Uterus (tissue), 2 donors: ENCODE measurements around the gene SERPINA1.

Experiments used
- POLR2A ChIP-seq, 2 donors: fragments of 450-650 bp; IDR thresholded peaks; one replicate each; pipeline ENCODE4 v1.6.1; 2016; ENCODE audit warnings: antibody characterized with exemption in 2 of 2, mild to moderate bottlenecking in 1 of 2, moderate library complexity in 1 of 2
- TF ChIP-seq, protein P1 (sequence below), 4 experiments: fragments of 200-600 bp in 2 of 4; fragments of 450-650 bp in 2 of 4; sonication (generic) in 2 of 4; IDR thresholded peaks; one replicate each; pipeline ENCODE4 v1.5.1; 2016 to 2019; ENCODE audit warnings: antibody characterized with exemption in 4 of 4, mild to moderate bottlenecking in 2 of 4, moderate library complexity in 1 of 4

DNA sequence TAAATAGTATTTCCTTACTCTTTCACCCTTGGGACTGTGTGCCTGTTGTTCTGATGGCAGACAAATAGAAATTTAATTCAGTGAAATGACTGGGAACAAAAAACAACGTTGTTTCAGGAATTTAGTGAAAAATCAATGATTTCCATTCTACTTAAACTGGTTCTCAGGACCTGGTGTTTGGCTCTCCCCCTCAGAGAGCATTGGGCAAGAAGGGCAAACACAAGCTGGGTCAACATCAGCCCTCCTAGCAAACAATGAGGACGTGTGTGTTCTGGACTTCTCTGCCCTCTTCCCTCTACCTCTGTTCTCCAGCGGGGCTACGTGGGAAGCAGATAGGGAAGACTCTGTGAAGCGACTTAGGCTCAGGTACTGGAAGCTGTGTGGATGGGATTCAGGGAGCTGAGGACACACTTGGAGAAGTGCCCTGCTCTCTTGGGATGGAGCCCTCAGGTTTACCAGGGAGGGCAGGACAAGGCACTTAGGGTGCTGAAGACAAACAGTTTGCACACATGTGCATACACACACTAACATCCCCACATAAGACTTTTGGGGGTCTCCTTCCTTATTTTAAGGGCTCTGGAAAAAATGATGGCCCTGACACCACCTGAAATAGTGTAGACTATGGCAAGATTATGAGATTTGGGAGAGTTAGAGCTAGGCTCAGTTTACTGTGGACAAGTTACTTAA, 7.6 kb upstream of the SERPINA1 start:
- TF ChIP-seq, protein P1, sequence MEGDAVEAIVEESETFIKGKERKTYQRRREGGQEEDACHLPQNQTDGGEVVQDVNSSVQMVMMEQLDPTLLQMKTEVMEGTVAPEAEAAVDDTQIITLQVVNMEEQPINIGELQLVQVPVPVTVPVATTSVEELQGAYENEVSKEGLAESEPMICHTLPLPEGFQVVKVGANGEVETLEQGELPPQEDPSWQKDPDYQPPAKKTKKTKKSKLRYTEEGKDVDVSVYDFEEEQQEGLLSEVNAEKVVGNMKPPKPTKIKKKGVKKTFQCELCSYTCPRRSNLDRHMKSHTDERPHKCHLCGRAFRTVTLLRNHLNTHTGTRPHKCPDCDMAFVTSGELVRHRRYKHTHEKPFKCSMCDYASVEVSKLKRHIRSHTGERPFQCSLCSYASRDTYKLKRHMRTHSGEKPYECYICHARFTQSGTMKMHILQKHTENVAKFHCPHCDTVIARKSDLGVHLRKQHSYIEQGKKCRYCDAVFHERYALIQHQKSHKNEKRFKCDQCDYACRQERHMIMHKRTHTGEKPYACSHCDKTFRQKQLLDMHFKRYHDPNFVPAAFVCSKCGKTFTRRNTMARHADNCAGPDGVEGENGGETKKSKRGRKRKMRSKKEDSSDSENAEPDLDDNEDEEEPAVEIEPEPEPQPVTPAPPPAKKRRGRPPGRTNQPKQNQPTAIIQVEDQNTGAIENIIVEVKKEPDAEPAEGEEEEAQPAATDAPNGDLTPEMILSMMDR (IDR thresholded peaks at IDR 0.05), result no peak
- TF ChIP-seq POLR2A (IDR thresholded peaks at IDR 0.05), result no peak
